A549 (cell line): ENCODE measurements around the gene GALNT8. TPM values are rescaled to one million over a fixed set of nuclear protein-coding genes. Genes with fewer than 3 reads are reported as not detected.

ENCODE experiments used
- ATAC-seq, 2 experiments: fragments of 200-7000 bp in 1 of 2; fragments of >200 bp in 1 of 2; cut with Nextera tagmentation in 1 of 2; cut with Tn5 transposase in 1 of 2; 3 replicates each; pipeline versions ENCODE4 v1.8.0 to v1.9.1; 2018 to 2020; ENCODE audit warnings: mild to moderate bottlenecking in 1 of 2, moderate library complexity in 1 of 2
- CTCF ChIA-PET: fragments of 300-600 bp; sonication (Branson Sonifier 250); formaldehyde crosslinking; extraction: SDS; loops from one replicate; lab custom pipeline; 2021; ENCODE audit warnings: antibody characterized with exemption, inconsistent platforms; lab: Yijun Ruan, JAX
- POLR2A ChIA-PET: fragments of 350-600 bp; formaldehyde crosslinking; extraction: SDS; loops from one replicate; lab custom pipeline; 2021; ENCODE audit warnings: antibody characterized with exemption, inconsistent platforms; lab: Yijun Ruan, JAX
- DNase-seq, 2 experiments: peaks; one replicate each; pipeline versions ENCODE4 v3.0.0 to v3.0.0-alpha.2; 2011 to 2016; ENCODE audit warnings: low read depth in 1 of 2, low spot score in 1 of 2
- FAIRE-seq: peaks from 2 replicates; lab custom pipeline; 2011; peaks lifted over from hg19 to GRCh38; lab: Jason Lieb, UNC
- H3K27ac ChIP-seq, 2 experiments: fragments of >200 bp; sonication (Bioruptor Twin); formaldehyde crosslinking; 3 replicates each; pipeline ENCODE4 v1.5.1; 2016 to 2017
- H3K4me1 ChIP-seq: fragments of >200 bp; sonication (Bioruptor Twin); formaldehyde crosslinking; 3 replicates; pipeline ENCODE4 v1.6.1; 2016
- H3K4me2 ChIP-seq: fragments of >200 bp; sonication (Bioruptor Twin); formaldehyde crosslinking; 3 replicates; pipeline ENCODE4 v1.6.1; 2016
- H3K4me3 ChIP-seq: fragments of >200 bp; sonication (Bioruptor Twin); formaldehyde crosslinking; 3 replicates; pipeline ENCODE4 v1.5.1; 2016
- H3K9me3 ChIP-seq: fragments of >200 bp; sonication (Bioruptor Twin); formaldehyde crosslinking; 3 replicates; pipeline ENCODE4 v1.6.1; 2016
- BCL3 ChIP-seq: fragments of >200 bp; sonication (Bioruptor Twin); formaldehyde crosslinking; IDR thresholded peaks from 3 replicates; pipeline ENCODE4 v1.6.1; 2016
- CBX8 ChIP-seq: fragments of 200-600 bp; sonication (generic); IDR thresholded peaks from 2 replicates; pipeline ENCODE4 v1.6.1; 2016
- CEBPB ChIP-seq, 2 experiments: fragments of >200 bp in 1 of 2; sonication (Bioruptor Twin) in 1 of 2; formaldehyde crosslinking in 1 of 2; IDR thresholded peaks; 2 replicates each; pipeline ENCODE4 v1.6.1; 2012 to 2016
- CHD4 ChIP-seq: fragments of 200-600 bp; sonication (generic); IDR thresholded peaks from 2 replicates; pipeline ENCODE4 v1.6.1; 2016; ENCODE audit warnings: antibody characterized with exemption, mild to moderate bottlenecking, borderline replicate concordance
- EP300 ChIP-seq, 2 experiments: fragments of >200 bp; sonication (Bioruptor Twin); formaldehyde crosslinking; IDR thresholded peaks; 2 replicates in 1 of 2; 3 replicates in 1 of 2; pipeline ENCODE4 v1.6.1; 2016 to 2017
- ESRRA ChIP-seq: fragments of 150-350 bp; IDR thresholded peaks from 2 replicates; pipeline ENCODE4 v1.6.1; 2014; ENCODE audit warnings: mild to moderate bottlenecking, low read length, borderline replicate concordance
- FOSL2 ChIP-seq, 2 experiments: fragments of 450-650 bp in 1 of 2; fragments of >200 bp in 1 of 2; sonication (Bioruptor Twin) in 1 of 2; formaldehyde crosslinking; IDR thresholded peaks; 2 replicates each; pipeline versions ENCODE4 v1.5.0 to v1.6.1; 2016 to 2020; ENCODE audit warnings: mild to moderate bottlenecking in 1 of 2, moderate library complexity in 1 of 2
- HDAC2 ChIP-seq: fragments of 200-600 bp; sonication (generic); IDR thresholded peaks from 2 replicates; pipeline ENCODE4 v1.6.1; 2016
- HES2 ChIP-seq: fragments of >200 bp; sonication (Bioruptor Twin); formaldehyde crosslinking; IDR thresholded peaks from 2 replicates; pipeline ENCODE4 v1.6.1; 2016
- HEYL ChIP-seq: fragments of 250-450 bp; sonication (Bioruptor Pico); IDR thresholded peaks from 2 replicates; pipeline ENCODE4 v1.8.0; 2021; ENCODE audit warnings: mild to moderate bottlenecking, moderate library complexity
- HMGXB4 ChIP-seq: fragments of 250-450 bp; sonication (Bioruptor Pico); IDR thresholded peaks from 2 replicates; pipeline ENCODE4 v1.5.0; 2021; ENCODE audit warnings: mild to moderate bottlenecking, moderate library complexity, borderline replicate concordance
- HOXA7 ChIP-seq: fragments of 250-450 bp; sonication (Bioruptor Pico); IDR thresholded peaks from 2 replicates; pipeline ENCODE4 v1.5.0; 2020; ENCODE audit warnings: mild to moderate bottlenecking, moderate library complexity
- HOXB13 ChIP-seq: fragments of 250-450 bp; sonication (Bioruptor Pico); IDR thresholded peaks from 2 replicates; pipeline ENCODE4 v1.5.0; 2020; ENCODE audit warnings: low read depth, mild to moderate bottlenecking, moderate library complexity
- KDM5A ChIP-seq: fragments of 200-600 bp; sonication (generic); IDR thresholded peaks from 2 replicates; pipeline ENCODE4 v1.6.1; 2016; ENCODE audit warnings: antibody characterized with exemption, mild to moderate bottlenecking
- MAFK ChIP-seq: fragments of 450-650 bp; IDR thresholded peaks from 2 replicates; pipeline ENCODE4 v1.6.1; 2014; ENCODE audit not compliant: partially characterized antibody
- MYC ChIP-seq: IDR thresholded peaks from 2 replicates; pipeline ENCODE4 v1.6.1; 2012; ENCODE audit warnings: mild to moderate bottlenecking, inconsistent platforms, low read length, improper control_type of control experiment, borderline replicate concordance
- NPAS2 ChIP-seq: fragments of 250-450 bp; sonication (Bioruptor Pico); IDR thresholded peaks from 2 replicates; pipeline ENCODE4 v1.8.0; 2022; ENCODE audit warnings: mild to moderate bottlenecking, moderate library complexity, borderline replicate concordance
- PBX3 ChIP-seq: IDR thresholded peaks from 2 replicates; pipeline ENCODE4 v1.6.1; 2012
- PHF8 ChIP-seq: fragments of 200-600 bp; sonication (generic); IDR thresholded peaks from 2 replicates; pipeline ENCODE4 v1.6.1; 2016; ENCODE audit warnings: low read depth, mild to moderate bottlenecking, antibody characterized with exemption, moderate library complexity, borderline replicate concordance
- POLR2AphosphoS2 ChIP-seq: conservative IDR thresholded peaks from 2 replicates; pipeline ENCODE4 v1.6.1; 2012; ENCODE audit warnings: low read length, improper control_type of control experiment, inconsistent platforms
- RAD21 ChIP-seq, 2 experiments: fragments of >200 bp in 1 of 2; sonication (Bioruptor Twin) in 1 of 2; formaldehyde crosslinking in 1 of 2; IDR thresholded peaks in 1 of 2; conservative IDR thresholded peaks in 1 of 2; 2 replicates in 1 of 2; 3 replicates in 1 of 2; pipeline ENCODE4 v1.6.1; 2012 to 2018; ENCODE audit warnings: inconsistent platforms in 1 of 2
- RFX5 ChIP-seq: fragments of 450-650 bp; IDR thresholded peaks from 2 replicates; pipeline ENCODE4 v1.7.1; 2014; ENCODE audit warnings: antibody characterized with exemption, mild to moderate bottlenecking, moderate library complexity
- USF2 ChIP-seq: fragments of 450-650 bp; IDR thresholded peaks from 2 replicates; pipeline ENCODE4 v1.6.1; 2014; ENCODE audit warnings: antibody characterized with exemption
- ZNF302 ChIP-seq: fragments of 250-450 bp; sonication (Bioruptor Pico); IDR thresholded peaks from 2 replicates; pipeline ENCODE4 v1.9.0; 2021; ENCODE audit warnings: inconsistent platforms, mild to moderate bottlenecking, moderate library complexity
- WGBS: methylation state at CpG from one replicate; pipeline ENCODE4 v1.1.6; 2017; ENCODE audit errors: missing lambda C conversion rate; 5-methylcytosine and 5-hydroxymethylcytosine counted together
- polyA plus RNA-seq, 4 experiments: library from polyadenylated mRNA; depleted of rRNA in 3 of 4; stranded (reverse); fragments of >200 nt; fragmentation: RNase III in 1 of 4; extraction: RNeasy Plus Mini Kit Qiagen cat#74134 plus additional on column Dnase treatment in 1 of 4; gene quantifications; 2 replicates in 3 of 4; 3 replicates in 1 of 4; pipeline ENCODE4 v1.2.3, GENCODE V29; 2011 to 2017

Gene GALNT8
- polyA plus RNA-seq, 2 of the 4 experiments (the other 2 are of a cell fraction): not detected

- no peak for DNase-seq
- ChIA-PET CTCF (interaction anchor here (1.0 kb wide), 2 partner anchors 14 to 77 kb away, joined by 3 to 5 read pairs; no protein-coding TSS in a partner anchor), POLR2A (no interaction called here)
- TF ChIP-seq CHD4 (no peak), FOSL2 (IDR thresholded peaks at IDR 0.05) (no peak), FOSL2 (CRISPR knock-in tag; IDR thresholded peaks at IDR 0.05) (no peak), KDM5A (no peak), HOXA7 (CRISPR knock-in tag) (no peak), MYC (no peak), ESRRA (no peak), ZNF302 (CRISPR knock-in tag) (no peak)
- H3K9me3 ChIP-seq: no peaks in the 10 kb centered on the region
- H3K4me1 ChIP-seq: no peaks in the 10 kb centered on the region
- no peak overlapping the region for H3K4me2 ChIP-seq
- H3K4me3 ChIP-seq: no peak overlapping the region
- peak; percentile 30; a peak in 3 of 6 replicates for ATAC-seq
- WGBS: 25% methylated on average over 11 of the region's 11 CpGs
- no peak for FAIRE-seq
- H3K27ac ChIP-seq: no peak overlapping the region
These were observed 51.9 kb downstream of the GALNT8 start for GRCh38 chr12:4771960-4772566.

GRCh38 chr12:4775936-4776335 is 55.7 kb downstream of the GALNT8 start:
- no peak for TF ChIP-seq ESRRA
- ChIA-PET CTCF (interaction anchor here (1.7 kb wide), 1 partner anchor 18 kb away, joined by 5 read pairs; no protein-coding TSS in a partner anchor), POLR2A (no interaction called here)
- DNase-seq: no peak
- Histone ChIP-seq H3K9me3 (no peaks in the 10 kb centered on the region), H3K4me2 (no peak overlapping the region), H3K4me3 (no peak overlapping the region), H3K27ac (no peak overlapping the region), H3K4me1 (no peaks in the 10 kb centered on the region)
- WGBS: 5% methylated on average over 4 of the region's 4 CpGs
- FAIRE-seq: no peak
- no peak for ATAC-seq

GRCh38 chr12:4779749-4780148 is 59.5 kb downstream of the GALNT8 start:
- ATAC-seq: no peak
- WGBS: 25% methylated on average over 8 of the region's 8 CpGs
- no peak for FAIRE-seq
- Histone ChIP-seq H3K4me2 (no peak overlapping the region), H3K4me3 (no peak overlapping the region), H3K9me3 (no peaks in the 10 kb centered on the region), H3K4me1 (no peaks in the 10 kb centered on the region), H3K27ac (no peak overlapping the region)
- no peak for DNase-seq
- ChIA-PET POLR2A (no interaction called here), CTCF (interaction anchor here (2.0 kb wide), 1 partner anchor 22 kb away, joined by 8 read pairs; no protein-coding TSS in a partner anchor)
- TF ChIP-seq PHF8 (no peak), CEBPB (IDR thresholded peaks at IDR 0.05) (no peak), HMGXB4 (CRISPR knock-in tag) (no peak), PBX3 (no peak), HES2 (no peak), RFX5 (no peak), BCL3 (no peak), MAFK (no peak), HEYL (CRISPR knock-in tag) (no peak), HOXB13 (CRISPR knock-in tag) (no peak), POLR2AphosphoS2 (no peak), EP300 (IDR thresholded peaks at IDR 0.05) (no peak), HDAC2 (no peak), NPAS2 (no peak), RAD21 (conservative IDR thresholded peaks at IDR 0.05 in 1 of 2, IDR thresholded peaks at IDR 0.05 in 1 of 2) (no peak), USF2 (no peak), CBX8 (no peak)
